Endothelial cell of umbilical vein (primary cell): Measurements from ENCODE around the gene FRMD5. TPM values are rescaled to one million over a fixed set of nuclear protein-coding genes. Genes with fewer than 3 reads are reported as not detected.

Experiments used
- BruUV-seq: library from RNA; stranded (reverse); fragments of 400-500 nt; replicated peaks from 2 replicates; lab custom pipeline; 2021; lab: Mats Ljungman, UMichigan
- CTCF ChIA-PET: fragments of 300-600, 350-600 bp; sonication (Branson Sonifier 250); formaldehyde crosslinking; loops from one replicate; lab custom pipeline; 2021; ENCODE audit warnings: antibody characterized with exemption, inconsistent platforms; lab: Charles Lee
- POLR2A ChIA-PET: fragments of 300-600, 350-600 bp; sonication (Branson Sonifier 250); formaldehyde crosslinking; loops from one replicate; lab custom pipeline; 2021; ENCODE audit warnings: antibody characterized with exemption, inconsistent platforms; lab: Charles Lee
- DNase-seq: peaks from one replicate; pipeline ENCODE4 v3.0.0-alpha.2; 2011; ENCODE audit warnings: low read depth, low spot score
- FAIRE-seq: peaks from 2 replicates; lab custom pipeline; 2011; peaks lifted over from hg19 to GRCh38; lab: Jason Lieb, UNC
- H2AFZ ChIP-seq: 2 replicates; pipeline ENCODE4 v1.6.0; 2012; ENCODE audit warnings: low read depth, low read length, control low read depth, inconsistent platforms
- H3K27ac ChIP-seq: 2 replicates; pipeline ENCODE4 v1.5.1; 2011; ENCODE audit warnings: low read depth, mild to moderate bottlenecking, control low read depth, low read length, moderate library complexity; ENCODE audit not compliant: insufficient read depth
- H3K27me3 ChIP-seq, 2 experiments: 2 replicates each; pipeline versions ENCODE4 v1.6.0 to v1.6.1; 2011; ENCODE audit warnings: low read length in 2 of 2, mixed read lengths in 1 of 2; ENCODE audit not compliant: control insufficient read depth in 2 of 2, insufficient read depth in 2 of 2
- H3K36me3 ChIP-seq, 2 experiments: 2 replicates in 1 of 2; 3 replicates in 1 of 2; pipeline ENCODE4 v1.5.1; 2011; ENCODE audit warnings: low read length in 2 of 2, mild to moderate bottlenecking in 1 of 2, moderate library complexity in 1 of 2; ENCODE audit not compliant: control insufficient read depth in 2 of 2, insufficient read depth in 2 of 2; ENCODE audit errors: extremely low read depth in 1 of 2
- H3K4me1 ChIP-seq: 3 replicates; pipeline ENCODE4 v1.5.1; 2011; ENCODE audit warnings: mild to moderate bottlenecking, low read length; ENCODE audit not compliant: control insufficient read depth, insufficient read depth; ENCODE audit errors: extremely low read depth
- H3K4me2 ChIP-seq: 2 replicates; pipeline ENCODE4 v1.6.1; 2011; ENCODE audit warnings: low read length, control low read depth, mixed read lengths; ENCODE audit not compliant: insufficient read depth
- H3K4me3 ChIP-seq, 3 experiments: fragments of 200-600 bp in 1 of 3; sonication (generic), shearing (Covaris generic) in 1 of 3; replicated peaks in 1 of 3; 2 replicates each; pipeline ENCODE4 v1.5.1; 2011 to 2016; ENCODE audit warnings: control low read depth in 3 of 3, low read length in 3 of 3, mild to moderate bottlenecking in 2 of 3, inconsistent platforms in 1 of 3, low read depth in 1 of 3, moderate library complexity in 1 of 3; ENCODE audit not compliant: insufficient read depth in 1 of 3
- H3K79me2 ChIP-seq: 2 replicates; pipeline ENCODE4 v1.6.0; 2012; ENCODE audit warnings: low read length, inconsistent platforms; ENCODE audit not compliant: control insufficient read depth, insufficient read depth
- H3K9ac ChIP-seq: replicated peaks from 2 replicates; pipeline ENCODE3; 2011; ENCODE audit warnings: low read length, control low read depth; ENCODE audit not compliant: insufficient read depth; ENCODE audit errors: extremely low read depth
- H3K9me1 ChIP-seq: replicated peaks from 3 replicates; pipeline ENCODE4 v1.6.0; 2011; ENCODE audit warnings: mild to moderate bottlenecking, low read length; ENCODE audit not compliant: control insufficient read depth, insufficient read depth; ENCODE audit errors: extremely low read depth
- H3K9me3 ChIP-seq: replicated peaks from 2 replicates; pipeline ENCODE4 v1.5.1; 2012; ENCODE audit warnings: low read length, inconsistent platforms; ENCODE audit not compliant: control insufficient read depth, insufficient read depth
- H4K20me1 ChIP-seq: replicated peaks from 2 replicates; pipeline ENCODE3; 2011; ENCODE audit warnings: mild to moderate bottlenecking, low read length; ENCODE audit not compliant: control insufficient read depth, insufficient read depth; ENCODE audit errors: extremely low read depth
- CTCF ChIP-seq, 2 donors: IDR thresholded peaks; 1 replicate in 1 of 2; 2 replicates in 1 of 2; pipeline ENCODE4 v1.5.1; 2011; ENCODE audit warnings: low read length in 2 of 2, mild to moderate bottlenecking in 2 of 2, moderate library complexity in 2 of 2, control low read depth in 1 of 2, inconsistent platforms in 1 of 2, low read depth in 1 of 2; ENCODE audit not compliant: insufficient read depth in 1 of 2; ENCODE audit errors: extremely low read depth in 1 of 2
- EZH2 ChIP-seq: IDR thresholded peaks from 2 replicates; pipeline ENCODE4 v1.6.1; 2012; ENCODE audit warnings: borderline replicate concordance, low read depth, mild to moderate bottlenecking, moderate library complexity, low read length, inconsistent platforms; ENCODE audit not compliant: severe bottlenecking
- FOS ChIP-seq: IDR thresholded peaks from 2 replicates; pipeline ENCODE4 v1.6.1; 2011; ENCODE audit warnings: mild to moderate bottlenecking, low read length, moderate library complexity, borderline replicate concordance; ENCODE audit not compliant: insufficient read depth
- GATA2 ChIP-seq: IDR thresholded peaks from 2 replicates; pipeline ENCODE4 v1.7.0; 2011; ENCODE audit warnings: low read depth, mild to moderate bottlenecking, moderate library complexity, mixed read lengths, low read length; ENCODE audit not compliant: insufficient read length, insufficient read depth
- JUN ChIP-seq: IDR thresholded peaks from 2 replicates; pipeline ENCODE4 v1.6.1; 2011; ENCODE audit warnings: borderline replicate concordance, low read depth; ENCODE audit not compliant: insufficient read length, insufficient read depth
- MAX ChIP-seq: IDR thresholded peaks from 2 replicates; pipeline ENCODE4 v1.6.1; 2011; ENCODE audit not compliant: insufficient read depth, insufficient read length
- MYC ChIP-seq: IDR thresholded peaks from one replicate; pipeline ENCODE4 v1.6.1; 2011; ENCODE audit warnings: mild to moderate bottlenecking, low read depth, low read length
- POLR2A ChIP-seq: IDR thresholded peaks from 2 replicates; pipeline ENCODE4 v1.6.1; 2012; ENCODE audit warnings: low read depth, mild to moderate bottlenecking, control low read depth, low read length
- POLR2AphosphoS5 ChIP-seq: IDR thresholded peaks from 2 replicates; pipeline ENCODE4 v1.6.1; 2012; ENCODE audit warnings: low read depth, mild to moderate bottlenecking, control low read depth, low read length, moderate library complexity; ENCODE audit not compliant: insufficient read depth
- dilution Hi-C: fragments of 300-500 bp; cut with MboI; formaldehyde crosslinking; loops from one replicate; pipeline ENCODE4 v1.15.0; 2019; ENCODE audit warnings: low sequenced_read_pairs; ENCODE audit not compliant: extremely low pct_ligation_motif_present
- intact Hi-C: fragments of 100-400 bp; cut with micrococcal nuclease; formaldehyde crosslinking; loops from one replicate; pipeline ENCODE4 v1.10.0; 2022
- polyA plus RNA-seq, 4 experiments: library from polyadenylated mRNA; depleted of rRNA in 3 of 4; stranded (reverse) in 3 of 4; unstranded in 1 of 4; fragments of >200 nt; gene quantifications; 2 replicates each; pipeline versions ENCODE4 v1.2.1 to v1.2.3, GENCODE V29; 2011 to 2012; ENCODE audit warnings: missing spikeins in 1 of 4
- total RNA-seq: library from RNA; stranded (reverse); gene quantifications from 2 replicates; pipeline ENCODE4 v1.2.3, GENCODE V29; 2021

FRMD5 gene
- total and polyA plus RNA-seq, 2 donors (not counting 3 experiments of a cell fraction or from before 2014, with no cell fraction given): 16.7 to 20.2 TPM

GRCh38 chr15:44087578-44088465 is 107.2 kb downstream of the FRMD5 start:
- H3K27me3 ChIP-seq: no peaks in the 10 kb centered on the region
- no peak overlapping the region for H3K4me3 ChIP-seq
- no peak overlapping the region for H3K9ac ChIP-seq
- no peaks in the 10 kb centered on the region for H3K9me3 ChIP-seq
- POLR2A ChIA-PET: no interaction called here
- FAIRE-seq (peak; percentile 84), DNase-seq (peak; percentile 67)
- H3K79me2 ChIP-seq: no peaks in the 10 kb centered on the region
- TF ChIP-seq MAX: no peak
- TF ChIP-seq MYC: peak; percentile 15
- TF ChIP-seq EZH2: no peak
- peak; percentile 75 for TF ChIP-seq JUN
- no peak for TF ChIP-seq POLR2AphosphoS5
- peak; percentile 77 for TF ChIP-seq FOS
- no peak for TF ChIP-seq POLR2A
- no peak for TF ChIP-seq GATA2
- TF ChIP-seq CTCF (IDR thresholded peaks at IDR 0.05; ENCODE audit: extremely low read depth in 1 of 2, insufficient read depth in 1 of 2, low read depth in 1 of 2, low read length in 2 of 2): no peak
- H4K20me1 ChIP-seq: no peaks in the 10 kb centered on the region
- peak overlapping the region; percentile 61 for H3K4me2 ChIP-seq
- dilution Hi-C loops (no loop called here), intact Hi-C loops (no loop called here)
- no peaks in the 10 kb centered on the region for H3K36me3 ChIP-seq
- H3K27ac ChIP-seq: peak overlapping the region; percentile 52
- H3K9me1 ChIP-seq: no peaks in the 10 kb centered on the region
- H3K4me1 ChIP-seq: peaks cover 32% of the 10 kb centered on the region
- TSS peak; percentile 42 for BruUV-seq
- CTCF ChIA-PET: interaction anchor here (1.0 to 1.5 kb wide), 3 partner anchors 18 to 156 kb away, joined by 3 to 4 read pairs (median 4); no protein-coding TSS in a partner anchor
- no peak overlapping the region for H2AFZ ChIP-seq
